Measurements from ENCODE around the gene DLGAP3. TPM values are rescaled to one million over a fixed set of nuclear protein-coding genes. Genes with fewer than 3 reads are reported as not detected.
A peak's percentile ranks its signal among the peaks of the same experiment; 100 is the strongest.

The DLGAP3 gene
- total RNA-seq, 3 donors from 2014 or later: 0.35 to 0.60 (median 0.41) TPM

DNA sequence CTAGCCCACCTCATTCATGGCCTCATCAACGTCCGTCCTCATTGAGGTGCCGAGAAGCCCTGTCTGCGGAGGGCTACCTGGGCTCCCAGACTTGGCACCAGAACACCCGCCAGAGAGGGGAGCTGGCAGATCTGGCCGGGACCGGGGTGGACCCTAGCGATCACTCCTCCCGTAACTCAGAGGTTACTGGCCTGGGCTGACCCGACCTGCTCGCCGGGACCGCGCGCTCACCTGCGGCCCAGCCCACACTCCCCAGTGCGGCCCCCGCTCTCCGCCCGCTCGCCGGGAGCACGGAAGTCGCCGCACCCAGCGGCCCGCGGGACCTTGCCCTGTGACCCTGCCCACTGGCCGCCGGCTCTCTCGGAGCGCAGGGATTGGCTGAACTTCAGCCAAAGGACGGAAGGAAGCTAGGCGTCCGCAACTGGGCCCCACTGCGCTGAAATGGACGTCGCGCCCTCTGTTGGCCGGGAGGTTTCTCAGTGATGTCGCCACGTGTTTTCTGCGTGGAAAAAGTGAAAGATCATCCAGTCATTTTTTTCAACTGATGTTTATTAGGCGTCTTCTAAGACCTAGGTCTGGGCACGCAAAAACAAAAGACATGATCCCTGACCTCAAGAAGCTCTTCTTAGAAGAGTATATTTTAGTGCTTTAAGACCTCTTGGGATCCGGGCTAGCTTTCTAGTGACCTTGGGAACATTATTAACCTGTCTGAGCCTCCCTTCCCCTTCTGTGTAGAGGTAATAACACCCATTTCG lies 69.8 kb downstream of the DLGAP3 start, which contains the start of gene SMIM12:
TSS of gene SMIM12 (minus strand) at position 304 of the 755 bp plus-strand sequence. CDS start 3,772 bp downstream, outside the sequence.
- Histone ChIP-seq H3K36me3 (ENCODE audit: low read depth) (peaks cover 10% of the 10 kb centered on the region), H3K9me3 (no peaks in the 10 kb centered on the region), H3K4me3 (peak within 1 kb of the TSS; percentile 89), H3K4me1 (ENCODE audit: low read depth) (peaks cover 22% of the 10 kb centered on the region)
- intact Hi-C loops (cut with DNase I, micrococcal nuclease): loop anchor here in 1 of 2 donors (10.0 kb wide), 1 partner anchor 405 kb away; the partner anchor contains the start of gene ZMYM4
- ATAC-seq: peak; percentile 98
- peak; percentile 81 for TF ChIP-seq CTCF (IDR thresholded peaks at IDR 0.05)
- DNase-seq: peak; percentile 97

GRCh38 chr1:34858901-34859445 lies 70.5 kb downstream of the DLGAP3 start:
- H3K36me3 ChIP-seq (ENCODE audit: low read depth): peaks cover 10% of the 10 kb centered on the region
- H3K9me3 ChIP-seq: no peaks in the 10 kb centered on the region
- ATAC-seq: peak; percentile 54
- peak overlapping the region; percentile 89 for H3K4me3 ChIP-seq
- peaks cover 22% of the 10 kb centered on the region for H3K4me1 ChIP-seq (ENCODE audit: low read depth)
- intact Hi-C loops (cut with DNase I, micrococcal nuclease): loop anchor here in 1 of 2 donors (10.0 kb wide), 1 partner anchor 406 kb away; the partner anchor contains the start of gene ZMYM4
- no peak for TF ChIP-seq CTCF (IDR thresholded peaks at IDR 0.05)
- DNase-seq: peak in 2 of 3 donors; percentile 34 to 55

DNA sequence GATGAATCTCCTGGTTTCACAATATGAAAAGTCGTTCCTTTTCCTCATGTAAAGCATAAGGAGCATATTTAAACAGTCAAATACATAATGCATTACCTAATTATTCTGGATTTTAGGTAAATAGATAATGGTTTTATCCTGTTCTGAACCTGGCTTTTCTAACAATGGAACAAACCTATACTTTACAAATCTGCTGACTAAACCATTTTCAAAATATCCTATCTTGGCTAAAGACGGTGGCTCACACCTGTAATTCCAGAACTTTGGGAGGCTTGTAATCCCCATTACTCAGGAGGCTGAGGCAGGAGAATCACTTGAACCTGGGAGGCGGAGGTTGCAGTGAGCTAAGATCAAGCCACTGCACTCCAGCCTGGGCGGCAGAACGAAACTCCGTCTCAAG lies 72.8 kb downstream of the DLGAP3 start:
- Histone ChIP-seq H3K36me3 (ENCODE audit: low read depth) (peaks cover 10% of the 10 kb centered on the region), H3K4me1 (ENCODE audit: low read depth) (peaks cover 14% of the 10 kb centered on the region), H3K4me3 (no peak overlapping the region), H3K9me3 (no peaks in the 10 kb centered on the region)
- intact Hi-C loops (cut with DNase I, micrococcal nuclease): loop anchor here in 1 of 2 donors (10.0 kb wide), 1 partner anchor 408 kb away; the partner anchor contains the start of gene ZMYM4
- TF ChIP-seq CTCF (IDR thresholded peaks at IDR 0.05): no peak
- ATAC-seq: no peak
- DNase-seq: no peak

DNA sequence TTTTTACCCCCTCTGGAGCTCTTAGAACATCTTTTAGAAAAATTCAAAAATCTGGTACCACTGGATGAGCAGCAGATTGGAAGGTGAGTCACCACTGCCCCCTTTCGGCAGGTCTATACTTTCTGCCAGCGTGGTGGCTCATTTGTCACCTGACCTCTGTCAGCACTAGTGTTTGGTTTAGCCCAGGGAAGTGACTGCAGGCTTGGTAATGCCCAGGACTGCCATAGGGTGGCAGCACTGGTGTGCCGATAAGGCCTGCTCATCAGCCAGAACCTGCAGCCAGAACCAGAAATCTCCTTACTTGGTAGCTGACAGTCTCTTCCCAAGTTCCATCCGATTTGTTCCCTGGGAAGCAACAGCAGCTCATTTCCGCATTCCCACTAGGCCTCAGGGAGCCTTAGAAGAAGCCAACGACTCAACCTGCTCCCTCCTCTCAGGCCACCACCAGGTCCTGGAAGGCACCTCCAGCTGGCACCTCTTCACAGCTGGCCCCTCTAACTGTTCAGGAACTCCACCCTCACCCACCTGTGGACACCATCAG lies 76.7 kb downstream of the DLGAP3 start:
- Histone ChIP-seq H3K4me3 (no peak overlapping the region), H3K36me3 (ENCODE audit: low read depth) (peaks cover 10% of the 10 kb centered on the region), H3K9me3 (no peaks in the 10 kb centered on the region), H3K4me1 (ENCODE audit: low read depth) (peaks cover 2% of the 10 kb centered on the region)
- peak; percentile 94 for TF ChIP-seq CTCF (IDR thresholded peaks at IDR 0.05)
- ATAC-seq (peak; percentile 100), DNase-seq (peak; percentile 88 to 95 (median 92))
- intact Hi-C loops (cut with DNase I, micrococcal nuclease): loop anchor here in 1 of 2 donors (10.0 kb wide), 1 partner anchor 412 kb away; the partner anchor contains the start of gene ZMYM4

- Histone ChIP-seq H3K4me3 (no peak overlapping the region), H3K9me3 (no peaks in the 10 kb centered on the region), H3K4me1 (ENCODE audit: low read depth) (no peaks in the 10 kb centered on the region), H3K36me3 (ENCODE audit: low read depth) (peaks cover 10% of the 10 kb centered on the region)
- ATAC-seq (no peak), DNase-seq (peak in 1 of 3 donors; percentile 17)
- no peak for TF ChIP-seq CTCF (IDR thresholded peaks at IDR 0.05)
- intact Hi-C loops (cut with DNase I, micrococcal nuclease): loop anchor here in 1 of 2 donors (10.0 kb wide), 1 partner anchor 413 kb away; the partner anchor contains the start of gene ZMYM4
These were observed 77.9 kb downstream of the DLGAP3 start for GRCh38 chr1:34851431-34852105.
